H1 (cell line): ENCODE results near the gene MMAA. TPM values are rescaled to one million over a fixed set of nuclear protein-coding genes. Genes with fewer than 3 reads are reported as not detected.
"Not testable (repeated sequence)": the region's sequence is repeated elsewhere in the genome, so short reads cannot be mapped to it uniquely, and the experiment has no call there.

Experiments
- CTCF ChIA-PET: fragments of 300-600 bp; sonication (Branson Sonifier 250); formaldehyde crosslinking; loops from one replicate; lab custom pipeline; 2021; ENCODE audit not compliant: partially characterized antibody; lab: Charles Lee
- POLR2A ChIA-PET: fragments of 300-600 bp; sonication (Branson Sonifier 250); formaldehyde crosslinking; loops from one replicate; lab custom pipeline; 2021; ENCODE audit warnings: inconsistent platforms; ENCODE audit not compliant: partially characterized antibody; lab: Charles Lee
- DNase-seq, 2 experiments: peaks; one replicate each; pipeline versions ENCODE4 v3.0.0 to v3.0.0-alpha.2; 2010 to 2022; ENCODE audit warnings: low spot score in 2 of 2, low read depth in 1 of 2, mixed read lengths in 1 of 2
- FAIRE-seq: peaks from 2 replicates; lab custom pipeline; 2011; peaks lifted over from hg19 to GRCh38; lab: Jason Lieb, UNC
- H2AFZ ChIP-seq: 2 replicates; pipeline ENCODE4 v1.8.1; 2012; ENCODE audit warnings: low read length, inconsistent platforms
- H2AK5ac ChIP-seq: 2 replicates; pipeline ENCODE4 v1.6.1; 2013; ENCODE audit warnings: low read depth, low read length
- H2BK120ac ChIP-seq: replicated peaks from 2 replicates; pipeline ENCODE3; 2013; ENCODE audit warnings: low read depth, low read length, inconsistent platforms
- H2BK12ac ChIP-seq: 2 replicates; pipeline ENCODE4 v1.6.1; 2013; ENCODE audit warnings: low read depth, low read length
- H2BK15ac ChIP-seq: 2 replicates; pipeline ENCODE4 v1.6.1; 2013; ENCODE audit warnings: low read length
- H2BK20ac ChIP-seq: 2 replicates; pipeline ENCODE4 v1.6.1; 2013; ENCODE audit warnings: low read length
- H2BK5ac ChIP-seq: 2 replicates; pipeline ENCODE4 v1.6.1; 2013; ENCODE audit warnings: low read depth, low read length
- H3K14ac ChIP-seq: 2 replicates; pipeline ENCODE4 v1.6.1; 2013; ENCODE audit warnings: inconsistent platforms; ENCODE audit not compliant: insufficient read length
- H3K18ac ChIP-seq: 2 replicates; pipeline ENCODE4 v1.6.1; 2013; ENCODE audit warnings: low read length; ENCODE audit errors: extremely low read depth
- H3K23ac ChIP-seq: 2 replicates; pipeline ENCODE4 v1.6.1; 2013; ENCODE audit warnings: inconsistent platforms; ENCODE audit not compliant: insufficient read length
- H3K23me2 ChIP-seq: 2 replicates; pipeline ENCODE4 v1.6.1; 2013; ENCODE audit warnings: low read depth, low read length
- H3K27ac ChIP-seq: 2 replicates; pipeline ENCODE4 v1.6.1; 2011; ENCODE audit warnings: low read depth, low read length, inconsistent platforms
- H3K27me3 ChIP-seq, 4 experiments: replicated peaks in 1 of 4; 1 replicate in 1 of 4; 2 replicates in 3 of 4; pipeline versions ENCODE4 v1.6.1 to v1.8.1; 2011 to 2013; ENCODE audit warnings: low read length in 3 of 4, mild to moderate bottlenecking in 3 of 4, inconsistent platforms in 2 of 4, mixed read lengths in 2 of 4, moderate library complexity in 1 of 4; ENCODE audit not compliant: control insufficient read depth in 3 of 4, insufficient read depth in 3 of 4; ENCODE audit errors: extremely low read depth in 1 of 4
- H3K36me3 ChIP-seq, 4 experiments: 2 replicates each; pipeline versions ENCODE4 v1.6.1 to v1.8.1; 2011 to 2013; ENCODE audit warnings: mild to moderate bottlenecking in 4 of 4, low read length in 3 of 4, moderate library complexity in 2 of 4, control low read depth in 1 of 4, inconsistent platforms in 1 of 4; ENCODE audit not compliant: insufficient read depth in 4 of 4, control insufficient read depth in 2 of 4
- H3K4ac ChIP-seq: replicated peaks from 2 replicates; pipeline ENCODE3; 2013; ENCODE audit warnings: low read length, low read depth, mixed read lengths, inconsistent platforms; ENCODE audit not compliant: insufficient read length
- H3K4me1 ChIP-seq, 4 experiments: replicated peaks in 1 of 4; 1 replicate in 1 of 4; 2 replicates in 3 of 4; pipeline versions ENCODE4 v1.6.1 to v1.8.1; 2011 to 2013; ENCODE audit warnings: low read length in 3 of 4, inconsistent platforms in 2 of 4, mixed read lengths in 1 of 4; ENCODE audit not compliant: insufficient read depth in 4 of 4, control insufficient read depth in 3 of 4
- H3K4me2 ChIP-seq, 2 experiments: 2 replicates each; pipeline versions ENCODE4 v1.6.1 to v1.8.1; 2011 to 2013; ENCODE audit warnings: low read depth in 2 of 2, low read length in 2 of 2, control low read depth in 1 of 2, inconsistent platforms in 1 of 2, mild to moderate bottlenecking in 1 of 2; ENCODE audit not compliant: insufficient read depth in 1 of 2
- H3K4me3 ChIP-seq, 4 experiments: fragments of 200-600, 300-600 bp in 1 of 4; sonication (generic), shearing (Covaris generic), sonication (Bioruptor Twin) in 1 of 4; 2 replicates each; pipeline versions ENCODE4 v1.5.1 to v1.8.1; 2011 to 2016; ENCODE audit warnings: low read length in 4 of 4, low read depth in 3 of 4, control low read depth in 2 of 4, inconsistent platforms in 2 of 4, mild to moderate bottlenecking in 2 of 4, mixed read lengths in 1 of 4, moderate library complexity in 1 of 4; ENCODE audit not compliant: insufficient read depth in 2 of 4; ENCODE audit errors: extremely low read depth in 1 of 4
- H3K56ac ChIP-seq: replicated peaks from 2 replicates; pipeline ENCODE3; 2013; ENCODE audit warnings: low read depth, mild to moderate bottlenecking, mixed read lengths, low read length, inconsistent platforms; ENCODE audit not compliant: insufficient read length
- H3K79me1 ChIP-seq: 2 replicates; pipeline ENCODE4 v1.6.1; 2013; ENCODE audit warnings: low read depth, low read length, control low read depth
- H3K79me2 ChIP-seq, 2 experiments: 2 replicates each; pipeline versions ENCODE4 v1.6.1 to v1.8.1; 2012 to 2013; ENCODE audit warnings: low read length in 2 of 2, mild to moderate bottlenecking in 2 of 2, inconsistent platforms in 1 of 2; ENCODE audit not compliant: insufficient read depth in 2 of 2, control insufficient read depth in 1 of 2
- H3K9ac ChIP-seq, 4 experiments: replicated peaks in 1 of 4; 1 replicate in 1 of 4; 2 replicates in 3 of 4; pipeline versions ENCODE4 v1.6.1 to v1.8.1; 2011 to 2013; ENCODE audit warnings: low read depth in 3 of 4, low read length in 3 of 4, control low read depth in 2 of 4, mild to moderate bottlenecking in 2 of 4, moderate library complexity in 2 of 4, inconsistent platforms in 1 of 4; ENCODE audit errors: extremely low read depth in 1 of 4
- H3K9me3 ChIP-seq, 2 experiments: 2 replicates each; pipeline versions ENCODE4 v1.6.1 to v1.8.1; 2012 to 2013; ENCODE audit warnings: mild to moderate bottlenecking in 2 of 2, moderate library complexity in 2 of 2, control low read depth in 1 of 2, inconsistent platforms in 1 of 2, low read depth in 1 of 2, low read length in 1 of 2, mixed read lengths in 1 of 2; ENCODE audit not compliant: insufficient read depth in 2 of 2
- H4K20me1 ChIP-seq, 2 experiments: replicated peaks in 1 of 2; 2 replicates each; pipeline versions ENCODE3 to v1.8.1; 2011 to 2013; ENCODE audit warnings: inconsistent platforms in 2 of 2, low read length in 2 of 2, mild to moderate bottlenecking in 1 of 2; ENCODE audit not compliant: insufficient read depth in 2 of 2, control insufficient read depth in 1 of 2
- H4K5ac ChIP-seq: 2 replicates; pipeline ENCODE4 v1.6.1; 2013; ENCODE audit warnings: low read length, low read depth, mixed read lengths, inconsistent platforms; ENCODE audit not compliant: insufficient read length
- H4K8ac ChIP-seq: 2 replicates; pipeline ENCODE4 v1.8.0; 2013; ENCODE audit warnings: mild to moderate bottlenecking, moderate library complexity, low read length, inconsistent platforms; ENCODE audit not compliant: insufficient read depth; ENCODE audit errors: extremely low read depth
- H4K91ac ChIP-seq: replicated peaks from 2 replicates; pipeline ENCODE3; 2013; ENCODE audit warnings: low read length, mixed read lengths, inconsistent platforms; ENCODE audit not compliant: insufficient read length
- WGBS, 2 experiments: shearing (Covaris generic) in 1 of 2; methylation state at CpG; one replicate each; pipeline versions ENCODE4 v1.1.6 to v1.1.7; 2013 to 2015; ENCODE audit warnings: low lambda C conversion rate in 2 of 2, mixed read lengths in 2 of 2, inconsistent platforms in 1 of 2, low coverage in 1 of 2, missing lambda C conversion rate in 1 of 2; ENCODE audit not compliant: insufficient replicate concordance in 2 of 2, insufficient coverage in 1 of 2, insufficient read length in 1 of 2; ENCODE audit errors: extremely low coverage in 1 of 2, missing lambda C conversion rate in 1 of 2; 5-methylcytosine and 5-hydroxymethylcytosine counted together
- polyA plus RNA-seq, 7 experiments: library from polyadenylated mRNA; depleted of rRNA in 3 of 7; stranded (reverse) in 5 of 7; unstranded in 2 of 7; fragments of >200 nt in 5 of 7; fragments of 200-250 nt in 2 of 7; gene quantifications; 1 replicate in 5 of 7; 2 replicates in 1 of 7; 4 replicates in 1 of 7; pipeline versions ENCODE4 v1.2.1 to v1.2.3, GENCODE V29; 2011 to 2013; ENCODE audit warnings: missing spikeins in 2 of 7, mixed read lengths in 2 of 7
- total RNA-seq: library from RNA; stranded (reverse); fragmentation: NEBNext Ultra II Directional; extraction: Animal tissue kit (Norgen Biotek cat#: 25700); gene quantifications from 2 replicates; pipeline ENCODE4 v1.2.1, GENCODE V29; 2021

The MMAA gene
- total and polyA plus RNA-seq, 2 of the 8 experiments (the other 6 are each of a cell fraction or from before 2014, with no cell fraction given): 0.98 to 4.9 TPM

GRCh38 chr4:145622067-145622466, 2.9 kb downstream of the MMAA start:
- H4K91ac ChIP-seq, H2BK5ac ChIP-seq, H3K27ac ChIP-seq, H2AFZ ChIP-seq, H3K14ac ChIP-seq, H3K56ac ChIP-seq, H3K9me3 ChIP-seq, H4K20me1 ChIP-seq, POLR2A ChIA-PET, H2AK5ac ChIP-seq, H4K8ac ChIP-seq, H2BK15ac ChIP-seq, DNase-seq, H4K5ac ChIP-seq, H3K36me3 ChIP-seq, H3K23ac ChIP-seq, H3K18ac ChIP-seq, FAIRE-seq, H3K4me3 ChIP-seq, H2BK120ac ChIP-seq, H3K9ac ChIP-seq, H3K4ac ChIP-seq, H2BK20ac ChIP-seq, H3K27me3 ChIP-seq, H3K4me2 ChIP-seq, H3K4me1 ChIP-seq, H2BK12ac ChIP-seq, H3K79me1 ChIP-seq, H3K23me2 ChIP-seq, H3K79me2 ChIP-seq: not testable (repeated sequence)
- WGBS, 2 experiments: 100% methylated on average over 1 of the region's 1 CpG; no CpG with 5 or more reads in 1 of the 2 experiments
- CTCF ChIA-PET: interaction anchor here (1.1 kb wide), 1 partner anchor 18 kb away, joined by 5 read pairs; no protein-coding TSS in a partner anchor
